HG03025 (cell line): Measurements from ENCODE around the gene SLC9A9.
"Not testable (repeated sequence)": the region's sequence is repeated elsewhere in the genome, so short reads cannot be mapped to it uniquely, and the experiment has no call there.

Experiments used
- ATAC-seq: cut with Tn5 transposase; IDR thresholded peaks from one replicate; pipeline ENCODE4 v1.9.1; 2021; ENCODE audit warnings: mild to moderate bottlenecking, moderate library complexity; ENCODE audit not compliant: unreplicated experiment, low FRiP score

The SLC9A9 gene

DNA sequence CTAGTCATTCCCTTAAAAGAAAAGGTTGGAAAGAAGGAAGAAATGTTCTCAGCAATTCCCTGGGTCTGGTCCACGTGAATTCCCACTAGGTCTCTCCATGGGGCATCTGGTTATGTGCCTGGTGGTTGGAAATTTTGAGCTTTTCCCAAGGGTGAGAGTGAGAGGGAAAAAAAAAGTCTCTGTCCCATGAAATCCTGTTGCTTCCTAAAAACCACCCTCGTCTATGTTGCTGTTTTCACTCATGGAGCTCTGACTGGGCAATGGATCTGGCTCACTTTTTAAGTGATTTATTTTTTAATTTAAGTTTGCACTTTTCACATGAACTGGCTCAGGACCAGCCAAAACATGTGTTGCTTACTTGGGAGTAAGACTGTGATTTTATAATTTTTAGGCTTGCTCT lies 538.6 kb downstream of the SLC9A9 start:
- no peak for ATAC-seq

DNA sequence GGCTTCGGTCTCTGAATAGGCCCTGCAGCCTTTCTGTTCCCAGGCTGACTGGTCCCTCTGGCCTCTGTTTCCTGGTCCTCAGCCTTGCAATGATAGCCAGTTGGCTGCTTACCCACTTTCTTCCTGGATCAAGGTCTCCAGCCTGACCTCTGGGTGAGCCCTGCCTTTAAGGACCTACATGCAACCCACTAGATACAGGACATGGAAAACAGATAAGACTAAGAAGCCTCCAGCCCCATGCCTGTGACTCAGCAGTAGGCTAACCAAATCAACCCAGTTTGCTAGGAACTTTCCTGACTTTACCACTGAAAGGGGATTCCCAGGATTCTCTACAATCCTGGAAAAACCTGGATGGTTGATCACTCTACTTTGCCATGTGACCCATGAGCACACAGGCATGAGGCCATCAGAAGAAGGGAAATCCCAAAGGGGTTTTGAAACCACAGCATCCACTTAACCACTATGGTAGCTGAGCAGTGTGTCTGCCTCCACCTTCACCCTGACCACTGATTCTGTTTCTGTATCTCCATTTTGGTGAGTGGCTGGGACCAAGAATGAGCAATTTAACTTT lies 540.6 kb downstream of the SLC9A9 start:
- no peak for ATAC-seq

DNA sequence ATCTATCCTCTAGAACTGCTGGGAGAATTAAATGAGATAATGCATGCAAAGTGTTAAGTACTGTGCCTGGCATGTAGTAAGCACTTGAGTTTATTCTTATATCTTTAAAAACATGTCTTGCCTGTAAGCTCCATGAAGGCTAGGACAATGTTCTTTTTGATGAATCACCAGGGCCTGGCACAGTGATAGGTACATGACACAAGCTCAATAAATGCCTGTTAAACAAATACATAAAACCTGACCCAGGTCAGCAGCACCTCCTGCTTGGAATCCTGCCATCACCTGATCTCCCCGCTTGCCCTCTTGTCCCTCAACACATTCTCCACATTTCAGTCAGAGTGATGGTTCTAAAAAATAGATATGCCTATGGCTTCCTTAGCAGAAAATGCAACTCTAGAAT lies 541.9 kb downstream of the SLC9A9 start:
- ATAC-seq, result no peak

DNA sequence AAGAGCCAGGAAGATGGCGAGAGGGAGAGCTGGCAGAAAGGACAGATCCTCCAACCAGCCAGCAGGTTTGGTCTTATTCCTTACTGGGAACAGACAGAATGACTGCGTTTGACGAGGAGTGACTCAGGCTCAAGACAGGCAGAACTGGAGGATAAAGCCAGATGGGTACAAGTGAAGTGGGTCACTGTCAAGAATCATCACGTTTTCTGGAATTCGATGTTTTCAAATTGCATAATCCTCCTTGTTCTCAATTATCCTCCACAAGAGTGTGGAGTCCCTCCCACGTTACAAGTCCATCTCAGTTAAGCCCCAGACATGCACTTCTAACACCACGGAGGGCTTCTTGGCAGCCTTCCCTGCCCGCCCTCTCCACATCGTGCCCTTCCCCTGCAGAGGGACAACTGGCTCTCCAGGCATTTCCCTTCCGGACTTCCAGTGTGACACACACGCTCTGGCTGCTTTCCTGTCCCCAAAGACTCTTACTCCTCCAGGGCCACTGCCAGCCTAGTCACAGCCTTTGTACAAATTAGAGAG lies 545.6 kb downstream of the SLC9A9 start:
- ATAC-seq, result no peak

DNA sequence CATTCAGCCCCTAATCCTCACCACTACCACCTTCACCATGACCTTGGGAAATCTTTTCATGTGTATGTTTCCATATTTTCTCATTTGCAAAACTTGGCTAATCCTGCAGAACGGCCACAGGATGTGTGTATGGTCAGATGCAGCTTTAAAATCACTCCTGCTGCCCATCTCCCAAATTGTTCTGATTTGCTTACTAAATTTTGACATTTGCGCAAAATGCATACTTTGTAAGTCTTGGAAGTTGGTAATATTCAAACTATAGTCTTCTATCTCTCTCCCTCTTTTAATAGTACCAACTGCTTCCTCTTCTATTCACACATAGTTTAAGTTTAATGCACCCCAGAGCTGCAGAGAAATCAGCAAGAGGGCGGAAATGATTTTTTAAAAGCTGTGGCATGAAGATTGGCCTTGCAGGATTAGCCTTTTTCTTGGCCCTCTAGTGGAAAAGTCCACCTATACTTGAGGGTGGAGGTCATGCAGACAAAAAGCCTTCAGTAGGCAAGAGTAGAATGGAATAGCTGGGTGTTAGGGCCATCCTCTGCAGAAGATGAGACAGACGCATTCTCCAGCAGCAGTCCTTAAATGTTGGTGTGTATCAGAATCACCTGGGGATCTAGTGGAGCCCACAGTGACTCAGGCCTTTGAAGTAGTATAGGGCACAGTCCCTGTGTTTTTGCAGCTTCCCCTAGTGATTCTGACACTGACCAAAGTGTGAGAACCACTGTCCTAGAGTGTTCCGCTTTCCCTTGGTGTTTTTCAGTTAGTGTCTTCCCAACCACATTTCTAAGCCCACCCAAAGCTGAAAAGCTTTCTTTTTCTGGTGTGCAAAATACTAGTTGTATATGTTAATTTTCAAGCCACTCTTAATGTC lies 547.0 kb downstream of the SLC9A9 start:
- ATAC-seq, result no peak

DNA sequence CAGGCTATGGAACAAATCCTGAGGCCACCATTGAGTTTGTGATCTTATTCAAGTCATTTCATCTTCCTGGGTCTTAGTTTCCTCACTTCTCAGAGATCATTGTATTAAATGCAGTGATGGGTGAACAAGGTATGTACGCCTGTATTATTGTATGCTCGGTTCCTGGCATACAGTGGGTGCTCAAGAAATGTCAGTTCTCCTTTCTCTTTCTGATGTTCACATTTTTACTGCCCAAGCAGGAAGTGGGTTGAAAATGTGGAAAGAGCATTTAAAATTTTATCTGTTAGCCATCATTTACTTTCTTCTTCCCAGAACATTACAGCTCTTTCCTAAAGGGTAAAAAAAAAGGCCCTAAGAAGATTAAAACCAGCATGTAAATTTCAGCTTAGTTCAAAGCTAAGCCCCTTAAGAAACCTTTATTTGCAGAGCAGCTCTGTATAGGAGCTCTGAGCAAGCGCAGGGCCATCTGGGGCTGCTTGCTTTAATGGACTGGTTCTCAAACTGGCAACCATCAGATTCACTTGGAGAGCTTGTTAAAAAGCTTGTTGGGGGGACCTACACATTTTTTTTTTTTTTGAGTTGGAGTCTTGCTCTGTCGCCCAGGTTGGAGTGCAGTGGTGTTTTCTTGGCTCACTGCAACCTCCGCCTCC lies 549.3 kb downstream of the SLC9A9 start:
- ATAC-seq, result no peak

DNA sequence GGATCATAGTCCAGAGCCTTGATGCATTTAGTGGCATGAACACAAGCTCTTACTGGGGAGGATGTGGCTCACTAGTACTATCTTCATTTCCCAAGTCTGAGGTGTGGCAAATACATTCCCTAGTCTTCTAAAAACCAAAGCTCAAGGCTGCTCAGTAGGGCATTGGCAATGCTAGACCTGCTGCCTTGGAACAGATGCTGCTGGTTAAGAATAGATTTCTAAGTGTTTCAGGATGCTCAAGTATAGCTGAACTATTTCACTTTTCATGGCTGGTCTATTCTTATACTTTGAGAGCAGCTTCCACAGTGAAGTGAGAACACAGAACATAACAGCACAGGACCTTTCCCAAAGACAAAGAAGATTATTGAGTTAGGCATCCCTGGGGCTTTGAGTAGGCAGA lies 549.9 kb downstream of the SLC9A9 start:
- no peak for ATAC-seq

DNA sequence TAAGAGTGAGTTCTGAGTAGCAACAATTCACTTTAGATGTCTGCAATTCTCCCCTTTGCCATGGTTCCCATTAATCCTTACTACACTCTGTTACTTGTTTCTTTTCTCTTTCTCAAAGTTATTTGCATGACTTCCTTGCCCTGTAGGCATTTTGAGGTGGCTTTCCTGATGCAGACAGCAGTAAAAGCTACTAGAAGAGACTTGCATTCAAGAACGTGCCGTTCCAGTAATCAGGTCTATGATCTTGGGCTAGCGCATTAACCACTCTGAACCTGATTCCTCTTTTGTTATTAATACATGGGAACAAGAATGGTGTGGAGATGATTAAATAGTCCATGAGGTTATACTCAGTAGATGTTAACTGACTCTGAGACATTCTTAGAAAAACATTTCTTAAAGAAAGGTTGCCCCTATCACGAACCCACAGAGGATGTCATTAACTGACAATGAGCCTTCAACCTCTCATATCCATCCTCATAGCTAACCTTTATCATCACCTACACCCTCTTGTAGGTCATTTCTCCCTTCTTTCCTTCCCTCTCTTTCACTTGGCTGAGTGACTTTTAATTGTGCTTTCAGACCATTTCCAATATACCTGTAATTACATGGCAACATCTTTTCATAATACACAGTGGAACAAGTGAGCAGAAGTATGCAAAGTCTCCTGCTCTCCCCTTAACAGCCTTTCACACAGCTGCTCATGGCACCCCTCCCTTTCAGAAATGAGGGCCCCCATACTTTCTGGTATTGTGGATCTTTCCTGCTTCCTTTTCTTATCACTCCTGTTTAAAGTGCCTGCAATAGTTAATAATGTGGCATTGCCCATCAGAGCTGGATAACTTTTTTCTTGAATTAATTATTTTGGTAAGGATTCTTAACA lies 552.8 kb downstream of the SLC9A9 start:
- peak; percentile 43 for ATAC-seq

DNA sequence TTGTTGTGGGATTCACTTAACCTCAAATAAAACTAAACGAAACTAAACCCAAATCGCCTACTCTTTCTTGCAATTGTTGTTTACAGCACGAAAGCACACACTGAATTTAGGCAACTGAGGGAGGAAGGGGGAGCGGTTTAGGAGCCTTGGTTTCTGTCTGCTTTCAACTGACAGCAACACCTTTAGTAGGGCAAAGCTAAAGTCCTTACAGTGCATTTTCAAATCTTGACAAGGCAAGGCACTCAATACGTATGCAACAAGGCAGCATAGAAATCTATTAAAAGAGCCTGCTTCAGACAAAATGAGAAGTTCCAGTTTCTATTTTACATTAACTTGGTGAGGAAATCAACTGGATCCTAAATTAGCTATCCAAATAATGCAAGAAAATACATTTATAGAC lies 554.1 kb downstream of the SLC9A9 start:
- peak; percentile 68 for ATAC-seq

DNA sequence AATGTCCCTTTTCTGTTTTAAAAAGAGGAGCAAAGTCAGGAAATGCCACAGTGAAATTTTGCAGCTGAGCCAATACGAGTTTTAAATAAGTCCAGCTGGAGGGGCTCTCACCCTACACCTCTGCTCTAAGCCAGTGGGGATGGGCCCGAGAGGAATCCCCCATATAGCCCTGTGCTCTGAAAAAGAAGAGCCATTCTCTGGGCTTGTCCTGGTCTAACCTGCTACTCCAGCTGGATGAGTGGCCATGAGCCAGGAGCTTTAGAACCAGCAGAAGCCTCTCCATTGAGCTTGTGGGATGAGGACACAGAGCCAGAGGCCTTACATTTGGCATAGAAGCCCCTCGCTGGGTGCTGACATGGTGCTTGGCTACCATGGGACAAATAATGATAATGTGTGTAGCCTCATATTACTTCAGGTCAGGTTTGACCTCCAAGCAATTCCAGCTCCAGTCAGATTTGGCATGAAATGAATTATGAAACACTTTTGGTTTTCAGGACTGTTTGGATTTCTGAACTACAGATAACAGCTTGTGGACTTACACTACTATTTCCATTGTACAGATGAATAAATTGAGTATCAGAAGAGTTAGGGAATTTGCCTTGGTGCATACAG lies 556.3 kb downstream of the SLC9A9 start:
- ATAC-seq, result no peak

DNA sequence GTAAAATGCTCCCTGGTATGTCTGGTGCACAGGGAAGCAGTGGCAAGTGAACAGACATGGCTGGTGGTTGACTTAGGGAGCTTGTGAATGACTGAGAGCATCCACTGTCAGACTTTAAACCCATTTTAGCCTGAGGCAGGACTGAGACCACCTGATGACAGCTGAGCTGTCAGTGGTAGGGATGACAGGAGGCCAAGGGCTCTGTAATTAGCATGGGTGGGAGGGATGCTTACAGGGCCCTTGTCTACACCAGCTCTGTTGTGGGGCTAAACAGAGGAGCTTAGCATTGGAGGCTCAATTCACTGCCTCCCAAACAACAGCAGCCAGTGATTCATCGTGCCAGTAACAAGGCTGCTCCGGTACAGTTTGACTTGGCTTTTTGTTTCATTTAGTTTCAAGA lies 559.3 kb downstream of the SLC9A9 start:
- no peak for ATAC-seq

DNA sequence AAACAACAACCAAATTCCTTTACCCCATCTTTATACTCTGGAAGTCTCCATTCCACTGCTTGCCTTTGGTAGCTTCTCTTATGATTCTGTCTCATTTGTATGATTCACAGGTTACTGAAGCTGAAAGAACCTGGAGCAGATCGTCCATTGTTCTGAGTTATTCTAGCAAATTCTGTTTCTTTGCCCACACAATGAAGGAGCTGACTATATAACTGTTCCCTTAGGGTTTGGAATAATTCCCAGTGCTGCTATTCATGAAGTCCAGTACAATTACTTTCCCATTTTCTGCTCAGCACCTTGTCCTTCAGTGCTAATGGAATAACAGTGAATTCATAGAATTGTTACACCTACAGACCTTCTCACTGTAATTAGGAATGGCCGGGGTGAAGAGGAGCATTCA lies 560.9 kb downstream of the SLC9A9 start:
- ATAC-seq, result no peak

DNA sequence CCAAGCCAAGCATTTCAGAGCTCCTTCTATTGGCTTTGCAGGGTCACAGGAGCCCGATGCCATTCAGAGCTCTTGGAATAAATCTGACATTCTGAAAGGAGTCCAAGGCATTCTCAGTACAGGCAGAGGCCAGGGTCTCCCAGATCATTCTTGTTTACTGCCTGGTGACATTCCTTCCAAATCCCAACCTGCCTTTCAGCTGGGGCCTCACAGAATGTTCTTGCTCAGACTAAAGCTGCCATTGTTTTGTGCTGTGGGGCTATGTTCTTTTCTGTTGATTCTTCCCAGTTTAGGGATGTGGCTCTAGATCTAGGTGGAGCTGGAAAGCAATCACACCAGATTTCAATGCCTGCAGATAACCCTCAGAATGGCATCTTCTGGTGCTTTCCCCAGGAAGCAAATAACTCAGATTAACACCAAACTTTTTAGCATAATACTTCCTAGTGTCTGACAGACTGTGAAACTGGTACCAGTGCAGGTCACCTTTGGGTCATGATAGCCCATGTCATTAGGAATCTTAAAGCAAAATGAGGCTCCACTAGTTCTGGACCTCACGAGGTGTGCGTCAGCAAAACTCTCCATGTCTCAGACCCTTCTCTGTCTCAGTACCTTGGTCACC lies 561.8 kb downstream of the SLC9A9 start:
- ATAC-seq, result no peak

DNA sequence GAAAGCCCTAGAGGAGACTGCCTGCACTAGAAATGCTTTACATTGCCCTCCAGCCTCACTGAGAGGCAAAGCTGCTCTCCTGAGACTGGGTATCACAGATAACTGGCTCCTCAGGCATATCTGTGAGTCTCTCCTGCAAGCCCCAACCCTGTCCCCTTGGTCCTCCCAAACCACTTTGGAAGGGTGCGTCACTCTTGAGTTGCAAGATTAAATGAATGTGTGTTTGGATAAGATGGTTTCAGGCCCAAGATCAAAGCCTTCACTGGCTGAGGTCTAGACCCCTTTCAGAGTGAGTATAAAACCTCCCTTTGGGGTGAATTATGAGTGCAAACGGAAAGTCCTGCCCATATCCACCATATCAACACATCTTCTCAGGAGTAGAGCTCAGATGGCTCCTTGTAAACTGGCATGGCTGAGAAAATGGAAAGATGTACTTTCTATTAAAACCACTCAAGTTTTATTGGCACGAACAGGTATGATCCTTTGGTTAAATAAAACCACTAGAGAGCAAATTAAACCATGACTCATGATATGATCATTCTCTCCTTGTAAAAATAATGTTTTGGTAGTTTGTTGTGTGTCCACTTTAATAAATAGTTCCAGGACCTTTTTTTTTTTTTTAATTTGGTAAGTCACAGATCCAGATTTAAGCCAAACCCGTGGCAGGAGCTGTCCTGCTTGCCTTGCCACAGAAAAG lies 564.7 kb downstream of the SLC9A9 start:
- no peak for ATAC-seq

DNA sequence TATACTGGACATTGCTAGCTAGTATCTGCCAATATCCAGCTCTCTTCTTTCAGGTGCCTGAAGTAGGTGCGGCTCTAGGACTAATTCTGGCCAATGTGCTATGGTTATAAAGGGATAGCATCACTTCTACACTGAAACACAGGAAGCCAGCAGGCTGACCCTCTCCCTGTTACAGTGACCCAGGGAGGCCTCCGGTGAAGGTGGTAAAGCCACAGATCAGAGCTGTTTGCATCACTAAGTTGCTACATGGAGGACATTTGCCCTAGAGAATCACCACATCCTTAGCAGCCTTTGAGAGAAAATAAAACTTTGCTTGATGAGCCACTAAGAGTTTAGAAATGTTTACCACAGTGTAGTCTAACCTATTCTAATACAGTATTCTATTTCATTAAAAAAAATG lies 567.3 kb downstream of the SLC9A9 start:
- ATAC-seq, result no peak

DNA sequence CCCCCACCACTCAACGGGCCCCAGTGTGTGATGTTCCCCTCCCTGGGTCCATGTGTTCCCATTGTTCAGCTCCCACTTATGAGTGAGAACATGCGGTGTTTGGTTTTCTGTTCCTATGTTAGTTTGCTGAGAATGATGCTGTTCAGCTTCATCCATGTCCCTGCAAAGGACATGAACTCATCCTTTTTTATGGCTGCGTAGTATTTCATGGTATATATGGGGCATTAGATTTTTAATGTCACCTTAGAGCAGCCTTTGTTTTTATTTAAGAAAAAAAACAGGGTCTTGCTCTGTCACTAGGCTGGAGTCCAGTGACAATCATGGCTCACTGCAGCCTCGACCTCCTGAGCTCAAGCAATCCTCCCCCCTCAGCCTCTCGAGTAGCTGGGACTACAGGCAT lies 568.7 kb downstream of the SLC9A9 start:
- ATAC-seq, result not testable (repeated sequence)

DNA sequence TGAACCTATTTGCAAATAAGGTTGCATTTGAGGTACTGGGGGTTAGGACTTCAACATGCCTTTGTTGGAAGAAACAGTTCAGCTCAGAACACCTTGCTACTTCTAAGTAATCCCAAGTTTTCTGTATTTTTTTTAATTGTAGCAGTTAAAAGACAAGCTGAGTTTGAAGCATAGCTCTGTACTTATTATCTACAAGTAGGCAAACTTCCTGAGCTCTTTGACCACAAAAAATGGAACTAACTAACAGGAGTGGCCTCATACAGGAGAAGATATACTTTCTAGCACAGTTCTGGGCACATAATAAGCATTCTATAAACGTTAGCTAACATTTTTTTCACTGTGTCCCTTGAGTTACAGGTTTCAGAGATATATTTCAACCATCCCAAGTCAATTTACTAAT lies 569.5 kb downstream of the SLC9A9 start:
- ATAC-seq, result no peak

DNA sequence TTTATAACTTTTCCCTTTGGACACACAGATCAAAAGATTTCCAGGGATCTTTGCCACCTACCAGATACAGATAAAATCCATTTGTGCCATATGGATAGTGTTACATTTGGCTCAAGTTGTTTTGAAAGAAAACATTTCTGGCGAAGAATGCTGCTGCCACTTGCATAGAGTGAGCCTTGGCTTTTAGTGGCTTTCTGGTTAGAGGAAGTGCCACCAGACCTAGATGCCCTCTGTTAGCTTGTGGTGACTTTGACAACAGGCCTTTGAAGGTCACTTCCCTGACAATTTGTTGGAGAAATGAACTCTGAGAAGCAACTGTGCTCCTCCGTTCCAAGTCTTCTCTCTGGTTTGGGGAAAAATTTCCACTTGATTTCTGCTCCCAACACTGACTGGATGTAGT lies 570.7 kb downstream of the SLC9A9 start:
- no peak for ATAC-seq

DNA sequence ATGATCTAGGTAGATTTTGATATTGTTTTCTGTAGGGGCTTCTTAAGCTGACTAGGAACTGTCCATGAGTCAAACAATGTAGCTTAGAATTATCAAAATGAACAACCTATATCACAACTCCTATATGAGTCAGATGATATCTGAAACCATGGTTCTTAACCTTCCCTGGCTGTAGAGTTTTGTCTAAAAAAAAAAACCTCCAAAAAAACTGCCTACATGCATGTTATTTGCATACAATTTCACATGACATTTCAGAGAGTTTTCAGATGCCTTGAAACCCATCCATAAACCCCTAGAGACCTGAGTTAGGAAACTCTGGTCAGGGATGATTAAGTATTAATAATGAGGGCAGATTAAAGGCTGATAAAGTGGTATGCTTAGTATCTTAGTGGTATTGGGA lies 571.7 kb downstream of the SLC9A9 start:
- ATAC-seq, result peak; percentile 64
